Cerebellar nuclear complex (tissue), 1 donor: ENCODE data around the gene EXT2.

Source experiments
- DNase-seq, 2 experiments: peaks; one replicate each; lab custom pipeline; 2025; lab: John Stamatoyannopoulos, UW

Gene EXT2

DNA sequence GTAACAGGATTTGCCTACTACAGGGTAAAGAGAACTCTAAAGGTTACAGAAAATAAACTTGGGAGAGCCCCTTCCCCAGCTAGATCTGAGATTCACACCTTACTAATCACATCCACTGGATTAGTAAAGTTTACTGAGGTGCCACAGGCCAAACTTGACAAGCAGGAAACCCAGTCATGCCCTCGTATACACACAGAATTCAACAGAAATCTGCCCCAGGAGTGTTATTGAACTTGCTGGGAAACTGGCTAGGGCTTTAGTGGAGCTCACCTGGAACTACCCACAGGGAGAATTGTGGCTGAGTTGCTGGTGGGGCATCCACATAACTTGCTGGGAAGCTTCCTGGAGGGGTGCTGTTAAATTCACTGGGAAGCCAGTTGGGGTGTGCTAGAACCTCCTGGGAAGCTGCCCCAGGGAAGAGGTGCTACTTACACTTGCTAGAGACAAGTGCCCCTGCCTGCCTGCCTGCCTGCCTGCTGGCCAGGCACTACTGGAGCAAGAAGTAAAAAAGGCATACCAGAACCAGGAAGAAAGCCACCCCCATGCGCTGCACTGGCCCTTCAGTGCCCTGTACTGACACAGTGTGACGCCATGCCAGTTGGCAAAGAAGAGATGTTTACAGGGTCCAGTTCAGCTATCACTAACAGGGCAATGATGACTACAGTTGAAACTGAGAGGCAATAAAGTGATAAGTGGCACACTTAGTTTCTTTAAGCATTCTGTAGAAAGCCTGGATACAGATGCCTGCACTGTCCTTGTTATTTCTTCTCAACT is 108.0 kb downstream of the EXT2 start:
- DNase-seq, result no peak

GRCh38 chr11:44205352-44205751 is 109.9 kb downstream of the EXT2 start:
- DNase-seq, result no peak

DNA sequence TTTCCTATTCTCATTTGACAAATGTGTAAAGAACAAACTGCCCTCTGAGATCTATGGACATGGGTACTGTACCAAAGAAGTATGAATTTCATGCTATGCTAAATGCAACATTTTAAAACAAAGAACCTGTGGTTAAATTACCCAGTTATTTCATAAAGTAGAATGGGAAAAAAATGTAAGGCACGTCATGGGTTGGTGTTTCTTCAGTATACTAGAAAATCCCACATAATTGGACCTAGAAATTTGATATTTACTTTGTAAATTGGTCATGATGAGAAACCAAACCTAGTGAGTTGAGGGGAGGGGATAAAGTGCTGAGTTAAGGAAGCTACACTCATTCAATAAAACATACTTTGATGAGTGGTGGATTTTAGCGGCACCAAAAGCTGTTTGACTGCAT is 110.4 kb downstream of the EXT2 start:
- no peak for DNase-seq

DNA sequence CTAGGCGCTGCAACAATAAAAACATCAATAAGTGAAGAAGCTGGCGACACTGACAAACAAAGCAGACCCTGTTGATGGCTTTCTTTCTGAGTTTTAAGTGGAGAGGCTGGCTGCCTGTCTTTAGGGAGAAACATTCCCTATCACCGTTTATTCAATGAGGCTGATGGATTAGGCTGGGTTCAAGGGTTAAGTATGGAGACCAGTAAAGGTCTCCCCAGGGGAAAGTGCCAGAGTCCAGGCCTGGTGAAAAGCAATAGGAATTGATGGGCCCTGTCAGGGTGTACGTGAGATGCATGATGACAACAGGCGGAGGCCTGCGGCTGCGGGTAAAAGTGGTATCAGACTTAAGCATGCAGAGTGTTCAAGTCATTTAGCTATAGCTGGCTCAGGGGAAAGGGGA is 111.8 kb downstream of the EXT2 start:
- DNase-seq, result no peak

DNA sequence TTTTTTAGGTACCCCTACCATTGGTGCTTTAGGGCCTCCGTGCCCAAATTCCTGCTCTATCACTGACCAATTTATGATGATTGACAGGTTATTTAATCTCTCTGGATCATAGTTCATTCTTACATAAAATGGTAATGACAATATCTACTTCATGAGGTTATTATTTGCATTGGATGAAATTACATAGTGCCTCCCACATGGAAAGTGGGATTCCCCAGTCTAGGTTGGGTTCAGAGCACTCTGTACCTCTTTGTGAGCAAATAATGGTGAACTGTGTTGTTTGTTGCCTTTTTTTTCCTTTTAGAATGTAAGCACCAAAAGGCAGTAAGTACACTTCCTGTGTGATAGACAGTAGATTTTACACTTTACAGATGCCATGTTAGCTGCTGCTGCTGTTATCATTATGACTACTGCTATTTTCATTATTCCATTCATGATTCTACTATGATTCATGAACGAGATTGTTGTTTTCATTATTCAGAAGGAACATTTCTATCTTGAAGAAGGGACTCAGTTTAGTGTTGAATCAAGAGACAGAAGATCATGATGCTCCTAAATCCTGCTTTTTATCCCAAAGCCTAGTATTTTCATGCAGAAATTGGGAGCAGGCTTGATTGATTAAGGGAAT is 113.6 kb downstream of the EXT2 start:
- no peak for DNase-seq

GRCh38 chr11:44212128-44212527 is 116.7 kb downstream of the EXT2 start:
- DNase-seq, result no peak

- DNase-seq, result no peak
These were observed 117.7 kb downstream of the EXT2 start for GRCh38 chr11:44213148-44213547.

GRCh38 chr11:44217432-44217831 is 122.0 kb downstream of the EXT2 start:
- no peak for DNase-seq

DNA sequence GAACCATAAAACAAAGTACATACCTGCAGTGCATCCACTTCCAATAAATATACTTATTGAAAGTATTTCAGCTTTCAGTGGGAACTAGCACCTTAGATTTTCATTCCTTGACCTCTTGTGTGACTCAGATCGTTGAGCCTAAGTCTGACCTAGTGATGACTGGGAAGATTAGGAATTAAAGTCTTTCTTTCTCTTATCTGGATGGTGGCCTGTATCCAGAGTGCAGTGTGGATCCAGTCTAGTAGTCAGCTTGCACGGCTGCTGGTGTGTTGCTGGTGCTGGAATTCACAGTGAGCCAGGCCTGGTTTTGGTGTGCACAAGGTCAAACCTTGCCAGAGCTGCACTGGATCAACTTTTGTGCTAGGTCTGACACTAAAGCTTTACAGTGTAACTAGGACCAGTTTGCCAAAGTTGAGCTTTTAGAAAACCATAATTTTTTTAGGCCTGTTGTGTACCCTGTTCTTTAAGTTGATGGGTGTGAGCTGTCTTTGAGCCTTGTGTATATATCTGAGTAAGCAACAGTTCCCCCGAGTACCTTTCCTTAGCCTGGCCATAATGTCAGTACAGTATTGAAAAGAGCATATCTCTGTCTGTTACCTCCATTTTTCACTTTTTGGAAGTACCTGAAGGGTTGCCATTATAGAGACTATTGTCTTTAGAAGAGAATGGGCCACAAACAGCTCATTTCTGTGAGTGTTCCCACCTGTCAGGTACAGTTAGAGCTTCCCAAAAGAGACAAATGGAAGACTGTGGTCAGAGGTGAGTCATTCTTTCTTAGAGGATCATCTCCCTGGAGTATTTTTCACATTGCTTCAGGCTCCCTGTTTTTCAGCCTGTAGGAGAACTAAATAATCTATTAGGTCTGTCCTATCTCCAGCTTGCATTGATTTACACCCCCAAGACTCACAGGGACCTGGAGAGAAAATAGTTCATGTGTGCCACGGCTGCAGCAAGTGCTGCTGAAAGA is 124.6 kb downstream of the EXT2 start:
- DNase-seq, result no peak

DNA sequence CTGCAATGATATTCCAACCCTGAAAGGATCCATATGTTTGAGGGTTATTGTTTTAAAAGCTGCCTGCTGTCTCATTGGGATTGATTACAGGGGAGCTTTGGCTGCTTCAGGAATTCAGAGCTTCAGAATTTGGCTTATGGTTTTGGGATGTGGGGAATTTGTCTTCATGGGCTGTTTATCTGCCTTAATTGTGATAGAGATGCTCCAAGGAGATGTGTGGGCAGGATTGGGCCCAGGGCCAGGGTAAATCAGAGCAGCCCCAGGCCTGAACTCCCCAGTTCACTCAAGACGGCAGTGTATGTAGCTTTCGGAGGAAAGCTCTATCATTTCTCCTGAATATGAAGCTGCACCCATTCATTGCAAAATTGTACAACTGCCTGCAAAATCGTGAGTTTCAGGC is 126.0 kb downstream of the EXT2 start:
- no peak for DNase-seq

DNA sequence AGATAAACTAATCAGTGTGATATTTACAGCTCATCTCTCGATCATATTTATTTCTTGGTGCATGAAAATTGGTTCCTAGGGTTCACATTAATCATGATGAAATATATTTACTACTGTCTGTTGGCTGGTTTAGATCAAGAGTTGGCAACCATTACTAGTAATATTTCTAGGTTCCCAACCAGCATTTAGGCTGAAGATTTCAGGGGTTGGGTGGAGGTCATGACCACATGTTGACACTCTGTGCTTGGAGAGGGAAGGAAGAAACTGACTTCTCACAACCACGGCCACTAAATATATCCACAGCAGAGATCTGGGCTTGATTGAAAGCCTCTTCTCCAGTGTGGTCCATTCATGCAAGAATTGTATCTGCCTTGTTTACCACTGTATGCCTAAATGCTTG is 126.5 kb downstream of the EXT2 start:
- DNase-seq, result no peak

DNA sequence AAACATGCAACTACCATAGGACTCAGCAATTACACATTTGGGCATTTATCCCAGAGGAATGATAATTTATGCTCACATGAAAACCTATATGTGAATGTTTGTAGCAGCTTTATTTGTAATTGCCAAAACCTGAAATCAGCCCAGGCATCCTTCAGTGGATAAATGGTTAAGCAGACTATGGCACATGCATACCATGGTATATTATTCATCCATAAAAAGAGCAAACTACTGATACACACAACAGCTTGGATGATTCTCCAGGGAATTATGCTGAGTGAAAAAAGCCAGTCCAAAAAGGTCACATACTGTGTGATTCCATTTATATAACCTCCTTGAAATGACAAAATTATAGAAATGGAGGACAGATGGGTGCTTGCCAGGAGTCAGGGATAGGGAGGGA is 127.8 kb downstream of the EXT2 start:
- DNase-seq, result no peak

DNA sequence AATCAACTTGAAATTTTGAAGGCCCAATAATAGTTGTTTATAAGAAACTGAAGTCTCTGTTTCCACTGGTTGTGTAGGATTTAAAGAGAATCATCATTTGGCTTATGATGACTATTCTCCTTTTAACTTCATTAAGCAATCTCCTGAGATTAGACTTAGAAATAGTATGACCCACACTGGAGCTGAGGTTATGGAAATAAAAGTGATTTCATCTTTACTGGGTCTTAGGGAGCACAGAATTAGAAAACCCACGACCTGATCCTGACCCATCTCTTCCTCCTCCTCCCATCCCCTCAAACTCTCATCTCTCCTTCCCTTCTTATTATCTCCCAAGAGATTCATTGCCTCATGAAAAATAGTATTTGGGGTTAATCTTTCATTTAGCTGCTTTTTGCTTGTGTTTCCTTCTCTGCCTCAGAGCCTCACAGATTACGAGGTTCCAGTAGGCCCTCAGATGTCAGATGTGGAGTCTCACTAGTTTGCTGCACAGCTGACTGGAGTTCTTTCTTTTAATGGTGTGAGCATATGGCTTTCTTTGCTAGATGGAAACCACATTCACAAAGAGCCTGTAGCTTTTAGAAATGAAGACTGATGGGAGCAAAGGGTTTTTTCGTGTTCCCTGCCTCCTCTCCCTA is 129.5 kb downstream of the EXT2 start:
- DNase-seq, result no peak

- no peak for DNase-seq
These were observed 131.0 kb downstream of the EXT2 start for GRCh38 chr11:44226490-44226889.

DNA sequence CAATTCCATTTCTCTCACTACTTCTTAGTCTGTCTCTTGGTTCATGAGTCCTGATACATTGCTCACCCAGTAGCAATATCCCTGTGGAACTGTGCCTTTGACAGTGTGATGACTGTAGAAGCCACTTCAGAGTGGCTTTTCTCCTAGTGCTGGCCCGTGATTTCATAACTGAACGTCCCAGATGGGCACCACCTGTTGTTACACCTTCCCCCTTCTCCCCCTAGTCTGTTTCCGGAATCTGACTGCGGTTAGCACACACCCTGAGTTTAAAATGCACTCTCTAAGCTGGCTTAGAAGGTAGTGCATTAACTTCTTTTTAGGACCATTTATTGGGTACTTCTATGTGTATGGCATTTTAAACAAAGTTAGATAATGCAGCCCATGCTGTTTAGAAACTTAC is 131.5 kb downstream of the EXT2 start:
- no peak for DNase-seq

GRCh38 chr11:44228379-44228778 is 132.9 kb downstream of the EXT2 start:
- DNase-seq, result no peak

DNA sequence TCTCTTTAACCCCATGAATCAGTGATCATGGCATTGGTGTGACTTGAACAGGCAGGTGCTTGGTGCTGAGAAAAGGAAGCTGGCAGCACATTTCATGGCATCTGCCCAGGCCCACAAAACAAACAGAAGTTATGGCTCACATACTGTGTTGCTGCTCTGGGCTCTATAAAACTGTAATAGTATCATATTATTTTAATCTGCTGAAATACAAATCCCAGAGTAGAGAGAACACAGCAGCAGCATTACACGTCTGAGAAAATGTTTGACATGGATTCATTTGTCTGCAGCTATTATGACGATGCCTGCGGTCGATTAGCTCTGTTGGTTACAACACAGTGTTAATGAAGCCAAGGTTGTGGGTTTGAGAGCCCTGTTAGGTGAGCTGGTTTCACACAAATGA is 133.6 kb downstream of the EXT2 start:
- DNase-seq, result no peak

GRCh38 chr11:44229624-44230023 is 134.1 kb downstream of the EXT2 start:
- no peak for DNase-seq

- no peak for DNase-seq
These were observed 140.3 kb downstream of the EXT2 start for GRCh38 chr11:44235765-44236201.

DNA sequence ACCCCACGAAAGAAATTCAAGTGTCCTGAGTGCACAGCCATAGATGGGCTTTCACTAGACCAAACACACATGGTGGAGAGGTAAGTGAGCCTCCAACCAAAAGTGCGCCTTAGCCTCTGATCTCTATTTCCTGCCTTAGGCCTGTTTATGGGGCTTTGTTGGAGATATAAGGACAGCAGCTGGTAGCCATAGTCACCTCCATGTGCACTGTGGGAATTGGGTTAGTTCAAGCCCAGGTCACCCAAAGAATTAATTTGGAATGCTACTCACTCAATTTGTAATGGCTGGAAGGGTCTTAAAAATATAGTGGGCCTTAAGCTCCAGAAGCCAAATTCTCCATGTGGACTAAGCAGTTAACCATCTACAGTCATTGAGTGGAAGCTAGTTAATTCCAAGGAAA is 140.8 kb downstream of the EXT2 start:
- no peak for DNase-seq

DNA sequence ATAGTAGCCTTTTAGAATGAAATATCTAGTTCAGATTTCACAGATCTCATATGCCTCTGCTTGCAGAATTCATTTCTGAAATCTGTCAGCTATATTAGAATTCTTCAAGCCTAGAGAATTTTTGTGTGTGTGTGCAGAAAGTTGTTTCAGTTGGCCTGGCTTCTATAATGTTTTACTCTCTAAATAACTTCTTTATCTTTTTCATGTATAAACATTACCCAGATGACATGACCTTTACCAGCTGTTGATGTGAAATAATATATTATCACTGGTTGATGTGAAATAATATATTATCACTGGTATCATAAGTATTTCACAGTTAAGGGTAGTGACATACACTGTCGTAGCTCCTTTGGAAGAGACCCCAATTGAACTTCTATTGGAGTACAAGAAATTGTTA is 141.7 kb downstream of the EXT2 start:
- no peak for DNase-seq

DNA sequence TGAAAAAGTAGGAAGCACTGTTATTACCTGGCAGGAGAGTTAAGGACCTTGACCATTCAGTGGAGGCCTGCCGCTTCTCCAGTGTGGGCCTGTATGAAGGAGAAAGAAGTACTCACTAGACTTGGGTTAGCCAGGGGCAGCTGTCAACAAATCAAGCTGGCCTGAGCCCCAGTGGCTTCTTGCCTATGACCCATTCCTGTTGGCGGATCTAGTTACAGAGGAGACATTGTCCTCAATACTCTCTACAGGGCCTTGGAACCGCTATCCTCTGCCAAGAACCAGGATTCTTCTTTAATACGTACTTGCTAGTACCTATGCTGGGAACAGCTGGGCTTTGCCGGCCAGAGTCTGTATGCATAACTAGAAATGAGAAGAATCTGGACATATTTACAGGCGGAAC is 146.4 kb downstream of the EXT2 start:
- DNase-seq, result no peak
